Eye (tissue), 1 donor: ENCODE data around the gene PPP1R9B.
A peak's percentile ranks its signal among the peaks of the same experiment; 100 is the strongest.

Experiments
- DNase-seq: peaks from one replicate; pipeline ENCODE4 v3.0.0-alpha.2; 2015

The PPP1R9B gene

DNA sequence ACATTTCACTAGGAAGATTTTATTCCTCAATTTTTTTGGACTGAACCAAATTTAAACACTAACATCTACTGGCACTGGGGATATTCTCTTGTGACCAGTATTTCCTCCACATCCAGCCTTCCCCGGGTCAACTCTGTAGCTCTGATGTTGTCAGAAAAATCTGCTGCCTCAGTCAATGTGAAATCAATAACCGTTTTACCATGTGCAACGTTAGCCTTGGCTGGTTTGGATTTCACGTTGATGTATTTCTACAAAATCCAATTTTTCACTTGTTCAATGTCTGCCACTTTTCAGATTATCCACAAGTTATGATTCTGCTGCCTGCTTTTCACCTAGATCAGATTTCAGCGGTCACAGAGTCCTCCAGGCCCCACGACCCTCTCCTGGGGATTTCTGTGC is 22.5 kb upstream of the PPP1R9B start:
- no peak for DNase-seq

DNA sequence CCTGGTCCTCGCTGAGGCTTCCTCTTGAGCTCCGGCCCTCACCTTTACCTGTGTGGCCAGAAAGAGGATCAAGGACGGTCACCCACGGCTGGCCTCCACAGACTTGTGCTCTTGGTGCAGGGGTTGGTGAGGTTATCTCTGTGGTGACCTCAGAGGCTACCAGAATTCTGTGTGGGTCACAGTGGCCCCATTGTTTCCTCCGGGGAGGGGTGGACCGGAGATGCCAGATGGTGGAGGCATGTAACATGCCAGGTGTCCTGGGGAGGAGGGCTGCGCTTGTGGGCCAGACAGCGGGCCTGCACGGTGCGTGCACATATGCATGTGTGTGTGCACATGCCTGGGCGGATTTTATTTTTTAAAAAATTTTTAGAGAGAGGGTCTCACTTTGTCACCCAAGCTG is 21.7 kb upstream of the PPP1R9B start:
- DNase-seq: no peak

DNA sequence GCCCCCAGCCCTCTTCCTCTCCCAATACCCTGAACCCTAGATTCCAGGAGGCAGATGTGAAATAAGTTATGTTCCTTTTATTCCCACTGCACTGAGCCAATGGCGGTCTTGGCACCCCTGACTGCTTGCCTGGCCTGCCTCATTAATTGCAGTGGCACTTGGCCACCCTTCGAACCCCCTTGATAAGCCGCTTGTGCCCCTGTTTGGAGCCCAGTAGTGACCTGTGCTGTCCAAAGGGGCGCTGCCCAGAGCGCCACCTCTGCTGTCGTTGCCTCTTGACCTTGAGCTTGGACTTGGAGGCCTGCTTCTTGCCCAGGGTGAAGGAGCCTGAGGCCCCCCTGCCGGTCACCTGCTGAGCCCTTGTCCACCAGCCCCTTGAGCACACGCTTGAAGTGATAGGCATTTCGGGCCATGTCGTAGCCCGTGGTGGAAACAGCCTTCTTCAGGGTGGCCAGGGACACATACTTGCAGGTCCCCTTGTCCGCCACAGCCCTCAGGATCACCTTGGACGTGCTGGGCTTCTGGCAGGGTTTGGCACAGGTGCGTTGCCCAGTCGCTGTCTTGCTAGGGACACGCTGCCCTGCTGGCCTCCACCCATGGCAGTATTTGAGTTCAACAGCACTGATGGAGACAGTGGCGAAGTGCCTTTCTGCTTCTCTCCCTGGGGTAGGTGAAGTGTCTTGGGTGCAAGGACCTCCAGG is 21.0 kb upstream of the PPP1R9B start:
- no peak for DNase-seq

DNA sequence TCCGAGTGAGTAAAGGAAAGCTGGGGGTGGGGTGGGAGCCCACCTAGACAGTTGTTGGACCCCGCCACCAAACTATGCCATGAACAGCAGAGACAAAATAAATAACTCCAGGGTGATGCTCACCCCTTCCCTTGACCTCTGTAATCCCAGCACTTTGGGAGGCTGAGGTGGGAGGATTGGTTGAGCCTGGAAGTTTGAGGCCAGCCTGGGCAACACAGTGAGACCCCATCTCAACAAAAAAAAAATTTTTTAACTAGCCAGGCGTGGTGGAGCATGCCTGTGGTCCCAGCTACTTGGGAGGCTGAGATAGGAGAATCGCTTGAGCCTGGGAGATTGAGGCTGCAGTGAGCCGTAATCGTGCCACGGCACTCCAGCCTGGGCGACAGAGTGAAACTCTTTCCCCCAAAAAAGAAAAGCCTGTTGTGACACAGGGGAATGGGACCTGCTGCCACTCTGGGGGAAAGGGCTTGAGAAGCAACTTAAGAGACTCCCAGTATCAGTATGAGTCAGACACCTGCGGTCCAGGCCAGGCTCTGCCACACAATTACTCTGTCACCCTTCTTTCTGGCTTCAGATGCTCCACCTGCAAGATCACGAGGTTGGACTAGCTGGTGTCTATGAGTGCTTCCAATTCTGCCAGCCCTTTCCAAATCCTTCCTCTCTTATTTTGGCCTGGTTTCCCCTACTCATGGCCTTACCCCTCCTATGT is 20.3 kb upstream of the PPP1R9B start:
- no peak for DNase-seq

DNA sequence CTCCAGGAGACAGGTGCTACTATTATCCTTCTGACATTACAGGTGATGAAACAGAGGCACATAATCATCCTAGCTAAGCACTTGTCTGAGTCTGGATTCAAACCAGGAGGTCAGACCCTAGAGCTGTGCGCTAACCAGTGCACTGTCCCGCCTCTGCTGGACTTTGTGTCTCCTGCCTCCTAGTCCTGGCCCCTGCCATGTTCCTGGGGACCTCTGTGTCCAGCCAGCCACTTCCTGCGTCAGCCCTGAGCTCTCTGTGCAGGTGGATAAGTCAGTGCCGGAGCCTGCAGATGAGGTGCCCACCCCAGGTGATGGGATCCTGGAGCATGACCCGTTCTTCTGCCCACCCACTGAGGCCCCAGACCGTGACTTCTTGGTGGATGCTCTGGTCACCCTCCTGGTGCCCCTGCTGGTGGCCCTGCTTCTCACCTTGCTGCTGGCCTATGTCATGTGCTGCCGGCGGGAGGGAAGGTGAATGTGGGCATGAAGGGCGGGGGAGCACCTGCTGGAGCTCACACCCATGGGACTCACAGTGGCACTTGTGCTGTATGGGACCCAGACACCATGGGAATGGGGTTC is 19.5 kb upstream of the PPP1R9B start:
- no peak for DNase-seq

DNA sequence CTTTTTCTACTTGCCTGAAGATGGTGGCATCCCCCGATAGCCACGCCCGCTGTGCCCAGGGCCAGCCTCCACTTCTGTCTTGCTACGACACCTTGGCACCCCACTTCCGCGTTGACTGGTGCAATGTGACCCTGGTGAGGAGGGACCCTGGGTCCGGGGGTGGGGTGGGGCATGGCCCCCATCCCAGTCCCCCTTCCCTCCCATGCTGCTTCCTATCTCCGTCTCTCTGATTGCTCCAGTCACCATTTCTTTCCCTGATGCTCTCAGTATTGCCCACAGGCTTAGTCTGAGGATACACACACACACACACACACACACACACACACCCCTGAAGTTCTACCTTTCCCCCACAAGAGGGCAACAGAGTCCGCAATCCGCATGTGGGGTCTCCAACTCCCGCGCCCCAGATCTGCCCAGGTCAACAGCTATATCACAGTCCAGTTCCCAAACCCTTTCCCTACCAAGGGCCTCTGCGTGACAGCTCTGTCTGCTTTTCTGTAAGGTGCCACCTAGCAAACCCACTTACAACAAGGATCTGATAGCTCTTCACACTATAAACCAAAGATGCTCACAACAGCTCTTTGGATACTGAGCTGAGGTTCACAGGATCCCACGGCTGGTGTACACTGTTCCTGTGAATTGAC is 18.8 kb upstream of the PPP1R9B start:
- peak; percentile 92 for DNase-seq

DNA sequence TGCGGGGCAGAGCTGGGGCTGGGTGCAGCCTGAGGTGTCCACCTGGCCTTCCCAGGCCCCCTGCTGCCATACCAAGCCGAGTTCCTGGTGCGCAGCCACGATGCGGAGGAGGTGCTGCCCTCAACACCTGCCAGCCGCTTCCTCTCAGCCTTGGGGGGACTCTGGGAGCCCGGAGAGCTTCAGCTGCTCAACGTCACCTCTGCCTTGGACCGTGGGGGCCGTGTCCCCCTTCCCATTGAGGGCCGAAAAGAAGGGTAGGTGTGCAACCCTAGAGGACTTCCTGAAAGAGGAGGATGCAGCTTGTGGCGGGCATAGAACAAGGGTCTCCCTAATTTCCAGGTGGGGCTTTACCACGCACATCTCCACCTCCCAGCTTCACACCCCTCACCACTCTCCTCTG is 17.8 kb upstream of the PPP1R9B start:
- DNase-seq: no peak

DNA sequence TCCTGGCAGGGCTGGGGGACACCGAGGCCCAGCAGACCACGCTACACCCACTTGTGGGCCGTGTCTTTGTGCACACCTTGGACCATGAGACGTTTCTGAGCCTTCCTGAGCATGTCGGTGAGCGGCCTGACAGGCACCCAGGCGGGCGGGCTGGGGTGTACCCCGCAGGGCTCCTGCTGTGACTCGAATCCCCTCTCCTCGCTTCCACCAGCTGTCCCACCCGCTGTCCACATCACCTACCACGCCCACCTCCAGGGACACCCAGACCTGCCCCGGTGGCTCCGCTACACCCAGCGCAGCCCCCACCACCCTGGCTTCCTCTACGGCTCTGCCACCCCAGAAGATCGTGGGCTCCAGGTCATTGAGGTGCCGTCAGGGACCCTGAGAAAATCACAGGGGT is 16.9 kb upstream of the PPP1R9B start:
- no peak for DNase-seq

DNA sequence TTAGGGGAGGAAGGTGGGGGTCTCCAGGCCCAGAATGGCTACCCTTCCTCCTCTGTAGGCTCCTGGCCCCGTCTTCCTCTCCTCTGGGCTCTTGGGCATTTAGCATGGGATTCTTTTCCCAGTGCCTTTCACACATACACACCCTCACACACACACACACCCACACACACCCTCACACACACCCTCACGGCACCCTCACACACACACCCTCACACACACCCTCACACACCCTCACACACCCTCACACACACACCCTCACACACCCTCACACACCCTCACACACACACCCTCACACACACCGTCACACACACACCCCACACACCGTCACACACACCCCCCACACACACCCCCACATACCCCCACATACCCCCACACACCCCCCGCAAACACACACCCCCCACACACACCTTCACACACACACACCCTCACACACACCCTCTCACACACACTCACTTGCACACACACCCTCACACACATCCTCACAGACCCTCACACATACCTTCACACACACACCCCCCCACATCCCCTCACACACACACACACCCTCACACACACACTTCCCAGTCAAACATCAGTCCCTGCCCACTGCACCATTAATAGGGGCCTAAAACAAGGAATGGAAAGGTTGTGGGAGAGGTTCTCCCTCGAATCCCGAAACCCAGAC is 16.2 kb upstream of the PPP1R9B start:
- DNase-seq: no peak

DNA sequence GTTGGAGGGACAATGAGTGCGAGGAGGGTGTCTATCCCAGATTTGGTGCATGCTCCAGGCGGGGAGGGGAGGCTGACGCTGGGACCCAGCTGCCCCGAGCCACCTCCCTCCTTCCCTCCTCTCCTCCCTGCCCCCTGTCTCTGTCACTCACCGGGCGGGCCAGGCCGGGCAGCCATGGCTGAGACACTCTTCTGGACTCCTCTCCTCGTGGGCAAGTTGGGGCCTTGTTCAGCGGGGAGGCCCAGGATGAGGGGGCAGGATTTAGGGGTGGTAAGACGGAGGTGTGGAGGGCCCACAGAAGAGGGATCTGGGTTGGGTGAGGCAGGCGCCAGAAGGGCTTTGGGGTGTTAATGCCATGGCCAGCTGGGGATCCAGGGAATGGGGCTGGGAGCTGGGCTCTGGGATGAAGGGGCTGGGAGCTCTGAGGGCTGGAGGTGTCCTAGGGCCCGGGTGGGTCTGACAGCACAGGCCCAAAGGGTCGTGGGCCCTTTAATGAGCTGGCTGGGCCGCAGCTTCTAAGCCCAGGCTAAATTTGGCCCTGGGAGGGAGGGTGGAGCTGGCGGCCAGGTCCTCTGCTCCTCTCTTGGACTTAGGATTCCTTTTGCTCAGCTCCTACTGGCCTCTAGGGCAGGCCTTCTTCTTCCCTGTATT is 15.5 kb upstream of the PPP1R9B start, which contains the start of gene SGCA:
SGCA (plus strand) TSS at position 139 of the 651 bp plus-strand sequence; CDS start at position 175, 36 bp downstream.
- no peak for DNase-seq

DNA sequence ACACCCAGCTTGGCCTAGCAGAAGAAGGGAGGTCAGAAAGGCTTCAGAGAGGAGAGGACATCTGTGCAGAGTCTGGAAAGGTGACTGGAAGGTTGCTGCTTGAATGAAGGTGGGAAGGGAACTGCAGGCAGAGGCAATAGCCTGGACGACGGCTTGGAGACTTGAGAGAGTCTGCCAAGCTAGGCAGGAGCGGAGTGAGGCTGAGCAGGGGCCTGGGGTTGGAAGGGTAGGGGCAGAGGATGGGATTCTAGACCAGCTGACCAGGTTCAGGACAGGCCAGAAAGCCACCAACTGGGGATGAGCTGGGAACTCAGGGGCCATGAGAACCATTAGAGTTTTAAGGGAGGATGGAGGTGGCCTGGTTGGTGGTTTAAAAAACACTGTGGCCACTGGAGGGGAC is 15.0 kb upstream of the PPP1R9B start:
- no peak for DNase-seq

DNA sequence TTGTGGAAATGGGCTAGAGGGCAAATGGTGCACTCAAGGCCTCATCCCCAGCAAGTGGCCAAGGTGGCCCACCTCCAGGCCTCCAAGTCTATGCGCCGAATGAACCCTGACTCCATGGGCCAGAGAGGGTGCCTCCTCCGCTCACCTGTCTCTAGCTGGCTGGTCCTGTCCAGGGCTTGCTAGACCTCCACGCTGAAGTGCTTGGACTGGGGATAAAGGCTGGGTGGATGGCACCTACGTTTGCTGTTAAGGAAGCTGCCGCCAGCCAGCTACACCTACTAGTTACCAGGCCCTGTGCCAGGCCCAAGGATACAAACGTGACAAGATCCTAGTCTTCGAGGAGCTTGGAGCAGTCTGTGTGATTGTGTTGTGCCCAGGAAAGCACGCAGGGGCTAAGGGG is 14.6 kb upstream of the PPP1R9B start:
- DNase-seq: no peak

DNA sequence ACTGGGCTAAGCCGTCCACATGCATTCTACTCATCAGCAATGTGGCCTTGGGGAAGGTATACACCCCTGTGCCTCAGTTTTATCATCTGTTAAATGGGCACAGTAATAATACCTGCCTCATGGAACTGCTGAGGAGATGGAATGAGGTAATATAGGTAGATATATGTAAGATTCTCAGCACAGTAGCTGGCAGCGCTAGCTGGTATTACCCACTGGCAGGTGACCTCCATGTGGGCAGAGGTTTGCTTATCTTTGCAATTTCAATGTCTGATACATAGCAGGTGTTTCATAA is 14.2 kb upstream of the PPP1R9B start:
- DNase-seq: no peak

DNA sequence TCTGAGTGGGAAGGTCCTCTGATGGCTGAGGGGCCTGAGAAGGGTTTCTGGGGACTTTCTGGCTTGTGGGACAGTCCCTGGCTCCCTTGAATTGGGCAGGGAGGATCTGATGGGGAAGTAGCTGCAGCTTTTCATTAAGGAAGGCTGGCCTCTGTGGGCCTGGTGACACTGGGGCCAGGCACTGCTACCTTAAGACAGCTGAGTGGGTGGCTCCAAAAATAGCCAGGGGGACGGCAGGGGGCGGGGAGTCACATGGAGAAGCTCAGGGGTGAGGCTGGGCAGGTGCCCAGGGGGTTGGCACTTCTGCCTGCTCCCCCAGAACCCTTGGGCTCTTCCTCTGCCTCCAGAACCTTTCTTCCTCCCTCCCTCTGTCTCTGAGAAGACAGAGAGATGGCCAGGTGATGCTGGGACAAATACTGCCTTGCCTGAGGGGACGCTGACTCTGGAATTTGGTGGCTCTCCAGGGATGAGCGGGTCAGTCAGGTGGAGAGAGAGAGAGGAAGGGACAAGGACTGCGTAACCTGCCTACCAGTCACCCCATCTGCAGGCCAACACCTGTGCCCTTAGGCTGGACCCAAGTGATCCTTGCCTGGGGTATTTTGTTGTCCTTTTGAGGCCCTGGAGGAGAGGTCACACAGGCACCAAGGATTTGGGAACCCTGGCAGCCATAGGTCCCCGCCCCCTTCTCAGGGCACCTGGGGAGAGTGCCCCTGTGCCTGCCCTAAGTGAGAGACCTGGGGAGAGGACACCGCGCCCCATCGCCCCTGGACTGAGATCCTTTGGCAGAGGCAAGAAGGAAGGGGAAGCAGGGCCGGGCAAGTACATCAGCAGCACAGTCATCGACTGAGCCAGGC is 13.6 kb upstream of the PPP1R9B start:
- no peak for DNase-seq

DNA sequence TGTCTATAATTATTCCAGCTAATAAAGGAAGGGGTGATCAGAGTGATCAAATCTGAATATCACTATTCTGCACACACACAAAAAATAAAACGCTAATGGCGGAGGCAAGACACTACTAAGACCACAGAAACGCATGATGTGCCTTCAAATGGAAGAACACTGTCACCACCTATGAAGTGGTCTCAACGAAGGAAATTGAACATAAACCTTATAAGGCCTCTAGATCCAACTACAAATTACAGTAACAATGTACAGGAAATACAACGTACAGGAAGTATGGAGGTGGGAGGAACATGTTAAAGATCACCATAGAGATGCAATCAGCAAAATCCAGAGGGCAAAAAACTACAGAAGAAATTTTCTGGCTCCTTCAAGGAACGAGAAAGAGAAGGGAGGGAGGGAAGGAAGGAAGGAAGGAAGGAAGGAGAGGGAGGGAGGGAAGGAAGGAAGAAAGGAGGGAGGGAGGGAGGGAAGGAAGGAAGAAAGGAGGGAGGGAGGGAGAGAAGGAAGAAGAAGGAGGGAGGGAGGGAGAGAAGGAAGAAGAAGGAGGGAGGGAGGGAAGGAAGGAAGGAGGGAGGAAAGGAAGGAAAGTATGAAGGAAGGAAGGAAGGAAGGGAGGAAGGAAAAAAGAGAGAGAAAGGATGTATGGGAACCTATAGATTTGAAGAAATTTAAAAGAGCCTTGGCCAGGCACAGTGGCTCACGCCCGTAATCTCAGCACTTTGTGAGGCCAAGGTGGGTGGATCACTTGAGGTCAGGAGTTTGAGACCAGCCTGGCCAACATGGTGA is 12.2 kb upstream of the PPP1R9B start:
- DNase-seq: no peak

DNA sequence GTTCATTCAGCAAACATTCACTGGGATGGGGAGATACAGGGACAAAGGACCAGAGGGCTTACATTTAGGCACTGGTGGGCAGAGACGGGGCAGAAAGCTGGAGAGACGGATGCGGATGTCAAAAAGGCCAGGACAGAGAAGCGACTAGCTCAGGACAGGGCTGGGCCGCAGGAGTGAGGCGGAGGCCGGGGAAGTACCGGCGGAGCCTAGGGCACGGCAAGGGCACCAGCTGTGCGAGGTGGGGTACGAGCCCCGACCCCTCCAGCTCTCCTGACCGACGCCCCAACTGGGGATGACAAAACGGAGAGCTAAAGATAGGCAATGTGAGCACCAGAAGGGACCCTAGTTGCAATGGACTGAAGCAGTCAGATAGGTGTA is 11.4 kb upstream of the PPP1R9B start:
- no peak for DNase-seq

DNA sequence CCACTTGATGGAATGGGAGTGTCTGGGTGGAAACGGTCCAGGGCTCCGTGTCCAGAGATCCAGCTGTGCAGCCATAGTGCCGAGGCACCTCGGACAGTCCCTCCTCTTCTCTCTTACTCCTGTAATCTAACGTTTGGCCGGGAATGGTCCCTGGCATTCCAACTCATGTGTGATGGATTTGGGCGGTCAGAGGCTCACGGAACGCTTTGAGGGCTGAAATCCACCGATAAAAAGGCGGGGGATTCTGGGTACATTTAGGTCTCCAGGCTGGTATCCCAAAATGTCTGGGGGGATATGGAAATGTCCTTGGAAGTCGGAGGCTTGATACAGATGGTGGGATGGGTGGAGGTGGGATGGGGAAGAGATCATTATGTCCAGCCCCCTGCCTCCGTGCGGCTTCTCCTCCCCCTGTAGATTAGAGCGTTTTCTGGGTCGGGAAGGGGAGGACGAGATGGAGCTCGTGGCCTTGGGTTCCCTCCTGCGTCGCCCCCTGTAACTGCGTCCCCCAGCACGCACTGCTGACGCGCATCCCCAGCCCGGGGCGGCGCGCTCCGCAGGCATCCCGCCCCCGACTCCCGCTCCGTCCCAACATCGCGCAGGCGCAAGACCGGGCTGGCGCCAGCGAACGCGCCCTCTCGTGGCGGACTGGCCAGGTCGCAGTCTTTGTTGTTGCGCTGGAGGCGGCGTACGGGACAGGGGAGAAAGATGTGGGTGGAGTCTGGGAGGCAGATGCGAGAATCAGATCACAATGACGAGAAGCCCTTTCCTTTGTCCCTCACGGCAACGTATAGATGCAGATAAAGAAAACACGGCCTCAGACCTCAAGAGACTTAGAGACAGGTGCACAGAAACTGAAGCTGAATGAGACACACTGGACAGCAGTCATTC is 10.8 kb upstream of the PPP1R9B start:
- DNase-seq: peak; percentile 99

DNA sequence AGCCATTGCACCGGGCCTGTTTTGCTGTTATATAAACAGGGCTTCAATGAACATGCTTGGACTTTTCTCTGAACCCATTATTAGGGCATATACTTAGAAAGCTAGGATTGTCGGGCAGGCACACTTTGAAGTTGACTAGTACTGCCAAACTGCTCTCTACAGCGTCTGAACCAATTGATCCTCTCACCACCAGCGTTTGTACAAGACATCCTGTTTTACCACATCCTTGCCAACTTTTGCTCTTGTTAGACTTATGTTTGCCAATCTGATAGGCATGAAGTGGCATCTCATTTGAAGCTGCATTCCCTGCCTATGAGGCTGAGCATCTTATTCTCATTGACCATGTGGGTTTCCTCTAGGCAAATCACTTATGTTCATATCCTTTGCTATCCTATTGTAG is 7.4 kb upstream of the PPP1R9B start:
- DNase-seq: no peak

DNA sequence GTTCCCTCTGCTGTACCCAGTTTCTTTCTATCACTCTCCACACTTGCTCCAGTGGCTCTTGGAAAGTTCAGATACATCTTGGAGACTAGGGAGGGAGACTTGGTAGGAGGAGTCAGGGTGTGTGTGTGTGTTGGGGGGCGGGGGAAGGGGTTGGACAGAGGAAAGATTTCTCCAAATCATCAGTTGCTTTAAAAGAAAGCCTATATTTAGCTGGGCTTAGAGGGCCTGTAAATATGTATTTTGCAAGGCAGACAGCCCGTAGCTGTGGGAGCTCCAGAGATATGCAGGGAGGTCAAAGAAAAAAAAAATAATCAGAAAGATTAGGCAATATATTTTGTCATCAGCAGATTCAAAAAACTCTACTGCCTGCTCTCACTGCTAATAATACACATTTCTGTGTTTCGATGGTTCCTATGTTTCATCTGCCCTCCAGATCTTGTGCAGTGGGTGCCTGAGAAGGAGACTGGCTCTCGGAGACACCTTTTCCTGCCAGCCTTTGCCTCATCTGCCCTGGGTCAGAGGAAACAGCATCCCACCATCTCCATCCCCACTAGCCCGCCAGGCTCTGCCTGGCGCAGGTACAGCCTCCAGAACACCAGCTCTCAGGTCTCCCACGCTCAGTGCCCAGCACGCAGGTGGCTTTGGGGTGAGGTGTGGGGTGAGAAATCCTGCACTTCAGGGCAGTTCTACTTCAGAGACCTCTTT is 4.8 kb upstream of the PPP1R9B start:
- DNase-seq: no peak
